ENCODE results near the gene GALNT13.

- TF ChIP-seq ZBTB33 (CRISPR knock-in tag; IDR thresholded peaks at IDR 0.05) (no peak), HIVEP1 (CRISPR knock-in tag; IDR thresholded peaks at IDR 0.05) (no peak), REST (IDR thresholded peaks at IDR 0.05; ENCODE audit: borderline replicate concordance in 1 of 2, low read depth in 1 of 2, low read length in 2 of 2) (no peak), ZNF83 (CRISPR knock-in tag; IDR thresholded peaks at IDR 0.05; ENCODE audit: borderline replicate concordance) (no peak), CTCF (CRISPR knock-in tag; IDR thresholded peaks at IDR 0.05) (no peak)
These were observed 510.4 kb downstream of the GALNT13 start for GRCh38 chr2:154381931-154382794.
